Fibroblast of lung (primary cell): ENCODE data around the gene ATP1B3. TPM values are rescaled to one million over a fixed set of nuclear protein-coding genes. Genes with fewer than 3 reads are reported as not detected.

ENCODE experiments used
- DNase-seq, 2 donors: peaks; one replicate each; pipeline versions ENCODE4 v3.0.0 to v3.0.0-alpha.2; 2010; ENCODE audit warnings: low read depth in 2 of 2
- H2AFZ ChIP-seq: 2 replicates; pipeline ENCODE4 v1.5.1; 2012; ENCODE audit warnings: low read length, control low read depth, inconsistent platforms
- H3K27ac ChIP-seq: 2 replicates; pipeline ENCODE4 v1.5.1; 2011; ENCODE audit warnings: low read length, control low read depth; ENCODE audit not compliant: insufficient read depth
- H3K27me3 ChIP-seq: 2 replicates; pipeline ENCODE4 v1.5.1; 2011; ENCODE audit warnings: mild to moderate bottlenecking, low read length; ENCODE audit not compliant: control insufficient read depth, insufficient read depth
- H3K36me3 ChIP-seq: 2 replicates; pipeline ENCODE4 v1.5.1; 2011; ENCODE audit warnings: low read length; ENCODE audit not compliant: control insufficient read depth, insufficient read depth
- H3K4me1 ChIP-seq: 2 replicates; pipeline ENCODE4 v1.5.1; 2011; ENCODE audit warnings: low read length; ENCODE audit not compliant: control insufficient read depth, insufficient read depth; ENCODE audit errors: extremely low read depth
- H3K4me2 ChIP-seq: 2 replicates; pipeline ENCODE4 v1.5.1; 2011; ENCODE audit warnings: low read length, control low read depth; ENCODE audit not compliant: insufficient read depth; ENCODE audit errors: extremely low read depth
- H3K4me3 ChIP-seq, 4 experiments: fragments of 200-600 bp in 1 of 4; sonication (generic) in 1 of 4; replicated peaks in 1 of 4; 2 replicates each; pipeline ENCODE4 v1.5.1; 2011 to 2016; ENCODE audit warnings: low read length in 4 of 4, low read depth in 3 of 4, mild to moderate bottlenecking in 3 of 4, control low read depth in 2 of 4, inconsistent platforms in 1 of 4, mixed read lengths in 1 of 4; ENCODE audit not compliant: insufficient read depth in 1 of 4; ENCODE audit errors: control extremely low read depth in 1 of 4
- H3K79me2 ChIP-seq: 2 replicates; pipeline ENCODE4 v1.5.1; 2012; ENCODE audit warnings: mild to moderate bottlenecking, low read length, inconsistent platforms; ENCODE audit not compliant: control insufficient read depth, insufficient read depth
- H3K9ac ChIP-seq: 2 replicates; pipeline ENCODE4 v1.5.1; 2011; ENCODE audit warnings: mild to moderate bottlenecking, low read length, control low read depth; ENCODE audit not compliant: insufficient read depth
- H3K9me3 ChIP-seq: 2 replicates; pipeline ENCODE4 v1.5.1; 2012; ENCODE audit warnings: low read depth, low read length; ENCODE audit not compliant: control insufficient read depth, insufficient read depth
- H4K20me1 ChIP-seq: 2 replicates; pipeline ENCODE4 v1.5.1; 2011; ENCODE audit warnings: low read length; ENCODE audit not compliant: control insufficient read depth, insufficient read depth; ENCODE audit errors: extremely low read depth
- EZH2 ChIP-seq: IDR thresholded peaks from 2 replicates; pipeline ENCODE4 v1.5.1; 2012; ENCODE audit warnings: low read length, control low read depth, mild to moderate bottlenecking; ENCODE audit errors: missing control alignments
- polyA plus RNA-seq, 2 donors: library from polyadenylated mRNA; depleted of rRNA in 1 of 2; stranded (reverse) in 1 of 2; unstranded in 1 of 2; fragments of >200 nt; gene quantifications; 2 replicates each; pipeline ENCODE4 v1.2.1, GENCODE V29; 2011 to 2012; ENCODE audit warnings: missing spikeins in 1 of 2
- total RNA-seq: library from RNA; depleted of rRNA; stranded (reverse); fragments of >200 nt; gene quantifications from 2 replicates; pipeline ENCODE4 v1.2.1, GENCODE V29; 2014
- TF ChIP-seq, protein P1 (sequence below), 2 donors: IDR thresholded peaks in 1 of 2; conservative IDR thresholded peaks in 1 of 2; 1 replicate in 1 of 2; 2 replicates in 1 of 2; pipeline ENCODE4 v1.5.1; 2011 to 2012; ENCODE audit warnings: low read length in 2 of 2, control low read depth in 1 of 2, inconsistent platforms in 1 of 2, low read depth in 1 of 2, mild to moderate bottlenecking in 1 of 2

The ATP1B3 gene
- total and polyA plus RNA-seq, 2 donors (not counting 1 experiment from before 2014, with no cell fraction given): 55.8 to 243 TPM

DNA sequence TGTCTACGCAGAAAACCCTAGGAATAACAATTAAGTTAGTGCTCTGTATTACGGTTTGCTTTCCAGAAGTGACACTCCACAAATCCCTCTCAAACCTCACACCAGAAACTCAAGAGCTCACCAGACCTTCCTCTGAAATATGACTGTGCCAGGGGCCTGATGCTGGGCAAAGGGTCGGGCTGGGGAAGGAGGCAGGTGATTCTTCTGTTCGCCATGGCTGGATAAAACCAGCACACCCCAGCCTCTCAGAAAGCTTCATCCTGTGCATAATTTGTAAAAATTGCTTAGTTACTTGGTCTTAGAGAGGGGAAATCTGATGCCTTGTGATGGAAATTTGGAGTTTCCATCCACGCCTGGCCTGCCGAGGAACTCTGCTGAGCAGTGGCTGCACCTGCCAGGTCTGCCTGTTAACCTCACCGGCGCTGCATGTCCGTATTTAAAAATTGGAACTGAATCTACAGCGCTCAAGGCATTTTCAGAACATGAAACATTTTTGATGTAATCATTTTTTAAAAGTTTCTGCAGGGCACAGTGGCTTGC lies 22.7 kb upstream of the ATP1B3 start:
- no peak overlapping the region for H3K27ac ChIP-seq
- H3K4me2 ChIP-seq: no peak overlapping the region
- H3K79me2 ChIP-seq: no peaks in the 10 kb centered on the region
- H3K27me3 ChIP-seq: no peaks in the 10 kb centered on the region
- H4K20me1 ChIP-seq: no peaks in the 10 kb centered on the region
- no peaks in the 10 kb centered on the region for H3K36me3 ChIP-seq
- H2AFZ ChIP-seq: no peak overlapping the region
- no peak overlapping the region for H3K9ac ChIP-seq
- H3K4me3 ChIP-seq: no peak overlapping the region
- H3K9me3 ChIP-seq: no peaks in the 10 kb centered on the region
- no peak for DNase-seq
- TF ChIP-seq, protein P1, sequence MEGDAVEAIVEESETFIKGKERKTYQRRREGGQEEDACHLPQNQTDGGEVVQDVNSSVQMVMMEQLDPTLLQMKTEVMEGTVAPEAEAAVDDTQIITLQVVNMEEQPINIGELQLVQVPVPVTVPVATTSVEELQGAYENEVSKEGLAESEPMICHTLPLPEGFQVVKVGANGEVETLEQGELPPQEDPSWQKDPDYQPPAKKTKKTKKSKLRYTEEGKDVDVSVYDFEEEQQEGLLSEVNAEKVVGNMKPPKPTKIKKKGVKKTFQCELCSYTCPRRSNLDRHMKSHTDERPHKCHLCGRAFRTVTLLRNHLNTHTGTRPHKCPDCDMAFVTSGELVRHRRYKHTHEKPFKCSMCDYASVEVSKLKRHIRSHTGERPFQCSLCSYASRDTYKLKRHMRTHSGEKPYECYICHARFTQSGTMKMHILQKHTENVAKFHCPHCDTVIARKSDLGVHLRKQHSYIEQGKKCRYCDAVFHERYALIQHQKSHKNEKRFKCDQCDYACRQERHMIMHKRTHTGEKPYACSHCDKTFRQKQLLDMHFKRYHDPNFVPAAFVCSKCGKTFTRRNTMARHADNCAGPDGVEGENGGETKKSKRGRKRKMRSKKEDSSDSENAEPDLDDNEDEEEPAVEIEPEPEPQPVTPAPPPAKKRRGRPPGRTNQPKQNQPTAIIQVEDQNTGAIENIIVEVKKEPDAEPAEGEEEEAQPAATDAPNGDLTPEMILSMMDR (conservative IDR thresholded peaks at IDR 0.05 in 1 of 2, IDR thresholded peaks at IDR 0.05 in 1 of 2; ENCODE audit: low read depth in 1 of 2, low read length in 2 of 2): no peak
- no peak for TF ChIP-seq EZH2
- no peaks in the 10 kb centered on the region for H3K4me1 ChIP-seq

DNA sequence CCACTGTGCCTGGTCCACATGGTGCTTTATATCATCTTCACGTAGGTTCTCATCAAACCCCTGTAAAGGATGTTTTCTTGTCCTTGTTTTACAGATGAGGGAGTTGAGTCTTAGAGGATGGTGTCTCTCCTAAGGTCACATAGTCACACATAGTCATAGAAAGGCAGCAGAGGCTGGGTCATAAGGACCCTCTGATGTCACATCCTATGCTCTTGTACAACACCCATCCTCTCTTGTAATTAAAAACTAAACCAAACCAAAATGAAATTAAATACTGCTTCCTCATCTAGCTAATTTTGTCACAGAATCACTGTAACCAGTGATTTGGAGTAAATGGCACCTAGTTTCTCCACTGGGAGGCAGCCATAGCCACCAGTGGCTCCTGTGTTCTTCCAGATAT lies 21.8 kb upstream of the ATP1B3 start:
- H3K4me1 ChIP-seq: no peaks in the 10 kb centered on the region
- TF ChIP-seq EZH2: no peak
- TF ChIP-seq, protein P1 (conservative IDR thresholded peaks at IDR 0.05 in 1 of 2, IDR thresholded peaks at IDR 0.05 in 1 of 2; ENCODE audit: low read depth in 1 of 2, low read length in 2 of 2): no peak
- H3K9me3 ChIP-seq: no peaks in the 10 kb centered on the region

DNA sequence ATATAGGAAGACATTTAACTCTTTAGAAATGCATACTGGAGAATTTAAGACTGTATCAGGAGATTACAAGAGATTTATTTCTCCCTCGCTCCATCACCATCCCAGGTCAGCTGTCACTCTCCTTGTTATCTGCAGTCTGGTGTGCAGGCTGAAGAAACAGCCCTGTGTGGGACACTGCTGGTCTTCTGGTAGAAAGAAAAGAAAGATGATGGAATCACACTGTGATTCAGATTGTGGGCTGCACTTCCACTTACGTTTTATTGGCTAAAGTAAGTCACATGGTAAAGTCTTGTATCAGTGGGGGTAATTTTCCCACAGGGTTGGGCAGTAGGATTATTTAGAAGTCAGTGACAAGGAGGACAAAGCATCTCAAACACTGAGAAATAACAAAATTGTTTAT lies 18.1 kb upstream of the ATP1B3 start:
- Histone ChIP-seq H4K20me1 (no peaks in the 10 kb centered on the region), H2AFZ (no peak overlapping the region), H3K36me3 (no peaks in the 10 kb centered on the region), H3K4me1 (no peaks in the 10 kb centered on the region), H3K4me3 (no peak overlapping the region), H3K4me2 (no peak overlapping the region), H3K27me3 (no peaks in the 10 kb centered on the region), H3K9me3 (no peaks in the 10 kb centered on the region), H3K27ac (no peak overlapping the region), H3K9ac (no peak overlapping the region), H3K79me2 (no peaks in the 10 kb centered on the region)
- no peak for DNase-seq
- TF ChIP-seq EZH2: no peak
- TF ChIP-seq, protein P1 (conservative IDR thresholded peaks at IDR 0.05 in 1 of 2, IDR thresholded peaks at IDR 0.05 in 1 of 2; ENCODE audit: low read depth in 1 of 2, low read length in 2 of 2): no peak

More for the DNA sequence above, 21.8 kb upstream of the ATP1B3 start:
- Histone ChIP-seq H3K27me3 (no peaks in the 10 kb centered on the region), H3K4me3 (no peak overlapping the region), H3K9ac (no peak overlapping the region), H3K27ac (no peak overlapping the region), H3K36me3 (no peaks in the 10 kb centered on the region), H4K20me1 (no peaks in the 10 kb centered on the region), H2AFZ (no peak overlapping the region), H3K4me2 (no peak overlapping the region), H3K79me2 (no peaks in the 10 kb centered on the region)
- no peak for DNase-seq
